Osteocyte (in vitro differentiated cells): ENCODE data around the gene VPS26C. TPM values are rescaled to one million over a fixed set of nuclear protein-coding genes. Genes with fewer than 3 reads are reported as not detected.
"Not testable (repeated sequence)": the region's sequence is repeated elsewhere in the genome, so short reads cannot be mapped to it uniquely, and the experiment has no call there.

Source experiments
- DNase-seq: peaks from one replicate; pipeline ENCODE4 v3.0.0; 2021; ENCODE audit warnings: mixed read lengths; ENCODE audit not compliant: unreplicated experiment; ENCODE audit errors: extremely low spot score
- H3K27ac Mint-ChIP-seq: one replicate; pipeline ENCODE4 v1.8.0; 2021; ENCODE audit warnings: mild to moderate bottlenecking, mixed read lengths; ENCODE audit not compliant: unreplicated experiment
- H3K27me3 Mint-ChIP-seq: one replicate; pipeline ENCODE4 v1.8.0; 2021; ENCODE audit warnings: mixed read lengths; ENCODE audit not compliant: unreplicated experiment
- H3K36me3 Mint-ChIP-seq: one replicate; pipeline ENCODE4 v1.8.0; 2021; ENCODE audit warnings: mixed read lengths; ENCODE audit not compliant: unreplicated experiment
- H3K4me1 Mint-ChIP-seq: one replicate; pipeline ENCODE4 v1.8.0; 2021; ENCODE audit warnings: mixed read lengths; ENCODE audit not compliant: unreplicated experiment
- H3K4me3 Mint-ChIP-seq: one replicate; pipeline ENCODE4 v1.8.0; 2021; ENCODE audit warnings: mild to moderate bottlenecking, moderate library complexity, mixed read lengths; ENCODE audit not compliant: unreplicated experiment
- H3K9me3 Mint-ChIP-seq: one replicate; pipeline ENCODE4 v1.8.0; 2021; ENCODE audit warnings: mixed read lengths; ENCODE audit not compliant: unreplicated experiment
- CTCF ChIP-seq: fragments of 200-600 bp; sonication (generic); IDR thresholded peaks from 2 replicates; pipeline ENCODE4 v1.5.0; 2021; ENCODE audit warnings: antibody characterized with exemption, mild to moderate bottlenecking, moderate library complexity
- long read RNA-seq: library from polyadenylated mRNA; unstranded; transcript quantifications from one replicate; pipeline ENCODE4 v2.0.0, GENCODE V29; 2021
- total RNA-seq: library from RNA; stranded (reverse); gene quantifications from 2 replicates; pipeline ENCODE4 v1.2.1, GENCODE V29; 2021

Gene VPS26C
- total RNA-seq = 50.0 and 51.6 TPM in 2 replicates
- long read RNA-seq, transcript VPS26C-201 (8 exons, 3,256 nt) = major isoform, 175 of 248 reads
- long read RNA-seq, transcript VPS26C-207 (7 exons, 937 nt) = minor isoform, 12 of 248 reads
- long read RNA-seq, transcript VPS26C-206 (3 exons, 715 nt) = minor isoform, 12 of 248 reads
- long read RNA-seq, partial matches to known transcripts = 12 of 248 reads
- long read RNA-seq, other reads (novel, unspliced or antisense) = 28 of 248 reads

DNA sequence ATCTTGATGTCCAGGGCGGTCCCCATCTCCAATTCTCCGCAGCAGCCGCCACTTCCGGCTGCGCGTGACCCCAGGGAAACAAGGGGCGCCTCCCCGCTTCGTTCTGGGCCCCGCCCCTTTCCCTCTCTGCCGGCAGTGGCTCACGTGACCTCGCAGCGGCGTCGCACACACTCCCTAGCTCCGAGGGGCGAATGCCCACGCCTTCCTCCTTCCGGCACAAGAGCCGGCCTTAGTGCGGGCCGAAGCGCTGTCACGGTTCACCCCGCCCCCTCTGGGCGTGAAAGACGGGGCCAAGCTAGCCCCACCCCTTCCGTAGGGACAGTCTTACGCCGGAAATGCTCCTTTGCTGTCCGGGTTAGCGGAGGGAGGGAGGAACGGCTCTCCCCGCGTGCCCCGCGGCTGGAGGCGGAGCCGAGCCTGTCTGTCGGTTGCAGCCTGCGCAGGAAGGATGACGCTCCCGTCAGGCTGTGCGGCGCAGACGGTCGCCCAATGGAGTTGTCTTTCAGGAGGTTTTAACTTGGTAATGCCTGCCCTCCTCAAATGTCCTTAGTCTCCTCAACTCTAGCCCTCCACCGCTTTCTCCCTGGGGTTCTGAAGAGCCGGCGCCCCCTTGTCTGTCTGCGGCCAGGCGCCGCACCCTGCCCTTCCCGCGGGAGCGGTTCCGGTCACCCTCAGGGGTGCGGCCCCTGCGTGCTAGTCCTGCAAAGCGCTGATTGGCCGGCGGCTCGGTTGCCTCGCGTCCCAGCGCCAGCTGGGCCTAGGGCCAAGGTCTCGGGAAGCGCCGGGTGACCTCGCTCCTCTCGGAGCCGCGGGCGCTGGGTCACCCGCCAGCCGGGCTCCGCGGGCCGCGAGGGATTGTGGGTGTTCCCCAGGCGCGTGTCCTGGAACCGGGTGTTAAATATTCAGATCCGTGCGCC lies at the start of gene VPS26C:
TSS of gene VPS26C (minus strand) at position 66 of the 917 bp plus-strand sequence. CDS start at position 26, 40 bp downstream.
- Mint-ChIP-seq H3K9me3 (no peaks in the 10 kb centered on the region), H3K4me3 (peak within 1 kb of the TSS; percentile 93)

DNA sequence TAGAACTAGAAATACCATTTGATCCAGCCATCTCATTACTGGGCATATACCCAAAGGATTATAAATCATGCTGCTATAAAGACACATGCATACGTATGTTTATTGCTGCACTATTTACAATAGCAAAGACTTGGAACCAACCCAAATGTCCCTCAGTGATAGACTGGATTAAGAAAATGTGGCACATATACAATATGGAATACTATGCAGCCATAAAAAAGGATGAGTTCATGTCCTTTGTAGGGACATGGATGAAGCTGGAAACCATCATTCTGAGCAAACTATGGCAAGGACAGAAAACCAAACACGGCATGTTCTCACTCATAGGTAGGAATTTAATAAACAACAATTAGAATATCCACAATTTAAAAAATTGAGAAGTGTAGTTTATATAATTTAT lies 48.9 kb upstream of the VPS26C start:
- not testable (repeated sequence) for H3K4me1 Mint-ChIP-seq, H3K27ac Mint-ChIP-seq, H3K4me3 Mint-ChIP-seq, H3K36me3 Mint-ChIP-seq, DNase-seq, H3K27me3 Mint-ChIP-seq
- H3K9me3 Mint-ChIP-seq = peaks cover 34% of the 10 kb centered on the region

More for the DNA sequence above, at the start of gene VPS26C:
- H3K36me3 Mint-ChIP-seq = peaks cover 5% of the 10 kb centered on the region
- no peaks in the 10 kb centered on the region for H3K27me3 Mint-ChIP-seq
- peak; percentile 100 for DNase-seq
- H3K4me1 Mint-ChIP-seq = peaks cover 26% of the 10 kb centered on the region
- H3K27ac Mint-ChIP-seq = peak within 1 kb of the TSS; percentile 99
- no peak for TF ChIP-seq CTCF

GRCh38 chr21:37300114-37300751 lies 33.1 kb upstream of the VPS26C start:
- Mint-ChIP-seq H3K36me3 (no peaks in the 10 kb centered on the region), H3K4me3 (no peak overlapping the region), H3K4me1 (no peaks in the 10 kb centered on the region), H3K27ac (no peak overlapping the region), H3K27me3 (no peaks in the 10 kb centered on the region), H3K9me3 (no peaks in the 10 kb centered on the region)
- no peak for DNase-seq
- TF ChIP-seq CTCF = no peak

GRCh38 chr21:37297364-37297763 lies 30.2 kb upstream of the VPS26C start:
- DNase-seq = no peak

DNA sequence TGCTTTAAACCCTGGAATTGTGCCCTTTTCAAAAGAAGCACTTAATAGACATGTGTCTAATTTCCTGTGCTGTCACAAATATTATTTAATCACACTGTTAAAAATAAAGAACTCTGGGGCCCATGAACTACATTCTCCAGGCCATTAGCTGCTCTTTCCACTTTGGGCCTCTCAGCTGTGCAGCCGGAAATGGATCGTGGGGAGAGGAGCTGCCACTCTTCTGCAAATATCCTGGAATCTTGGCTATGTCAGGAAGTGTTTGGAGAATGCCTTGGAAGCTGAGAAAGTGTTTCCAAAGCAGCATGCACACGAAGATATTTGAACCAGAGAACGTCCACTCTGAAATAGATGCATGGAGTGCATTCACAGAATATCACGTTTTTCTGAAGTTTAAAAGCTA lies 27.5 kb upstream of the VPS26C start:
- no peaks in the 10 kb centered on the region for H3K36me3 Mint-ChIP-seq
- no peaks in the 10 kb centered on the region for H3K9me3 Mint-ChIP-seq
- no peak overlapping the region for H3K4me3 Mint-ChIP-seq
- no peak for TF ChIP-seq CTCF
- no peak for DNase-seq
- no peak overlapping the region for H3K27ac Mint-ChIP-seq
- peaks cover 6% of the 10 kb centered on the region for H3K4me1 Mint-ChIP-seq
- H3K27me3 Mint-ChIP-seq = no peaks in the 10 kb centered on the region

More at GRCh38 chr21:37297364-37297763, 30.2 kb upstream of the VPS26C start:
- peaks cover 6% of the 10 kb centered on the region for H3K4me1 Mint-ChIP-seq
- TF ChIP-seq CTCF = no peak
- H3K4me3 Mint-ChIP-seq = no peak overlapping the region
- no peaks in the 10 kb centered on the region for H3K36me3 Mint-ChIP-seq
- no peaks in the 10 kb centered on the region for H3K27me3 Mint-ChIP-seq
- no peaks in the 10 kb centered on the region for H3K9me3 Mint-ChIP-seq
- H3K27ac Mint-ChIP-seq = no peak overlapping the region
